Measurements from ENCODE around the gene LGALS8.

GRCh38 chr1:236502579-236502971 is 21.2 kb upstream of the LGALS8 start:
- no peak for TF ChIP-seq TEAD4 (IDR thresholded peaks at IDR 0.05)
- TF ChIP-seq EGR1 (IDR thresholded peaks at IDR 0.05), result no peak
- no peak for TF ChIP-seq EP300 (IDR thresholded peaks at IDR 0.05; ENCODE audit: borderline replicate concordance)
- no peak for TF ChIP-seq RAD21 (IDR thresholded peaks at IDR 0.05; ENCODE audit: low read depth)
- no peak for TF ChIP-seq REST (IDR thresholded peaks at IDR 0.05; ENCODE audit: low read depth)
- no peak for TF ChIP-seq USF1 (IDR thresholded peaks at IDR 0.05)
- TF ChIP-seq FOXM1 (IDR thresholded peaks at IDR 0.05; ENCODE audit: borderline replicate concordance, low read depth), result no peak
- no peak for TF ChIP-seq TAF1 (IDR thresholded peaks at IDR 0.05; ENCODE audit: low read depth)
- TF ChIP-seq CREB1 (IDR thresholded peaks at IDR 0.05; ENCODE audit: low read depth), result no peak
- no peak for TF ChIP-seq YY1 (IDR thresholded peaks at IDR 0.05; ENCODE audit: low read depth)
- TF ChIP-seq MAX (IDR thresholded peaks at IDR 0.05), result no peak
- no peak for TF ChIP-seq CEBPB (IDR thresholded peaks at IDR 0.05)

Data from Ishikawa (cell line).